ENCODE results near the gene BAZ1A.
"Not testable (repeated sequence)": the region's sequence is repeated elsewhere in the genome, so short reads cannot be mapped to it uniquely, and the experiment has no call there.

Gene BAZ1A

GRCh38 chr14:34851395-34851794 lies 23.8 kb downstream of the BAZ1A start:
- DNase-seq, result no peak

- no peak for DNase-seq
Observed at GRCh38 chr14:34845869-34846268, 29.3 kb downstream of the BAZ1A start.

- no peak for DNase-seq
Observed at GRCh38 chr14:34843011-34843554, 32.1 kb downstream of the BAZ1A start.

- no peak for DNase-seq
Observed at GRCh38 chr14:34837801-34838322, 37.3 kb downstream of the BAZ1A start.

- no peak for DNase-seq
Observed at GRCh38 chr14:34835312-34835711, 39.8 kb downstream of the BAZ1A start.

- no peak for DNase-seq
Observed at GRCh38 chr14:34833549-34834523, 41.3 kb downstream of the BAZ1A start.

GRCh38 chr14:34826661-34827060 lies 48.5 kb downstream of the BAZ1A start:
- no peak for DNase-seq

- DNase-seq, result no peak
Observed at GRCh38 chr14:34824826-34825225, 50.3 kb downstream of the BAZ1A start.

- no peak for DNase-seq
Observed at GRCh38 chr14:34824256-34824655, 50.9 kb downstream of the BAZ1A start.

GRCh38 chr14:34817768-34818167 lies 57.4 kb downstream of the BAZ1A start:
- DNase-seq, result no peak

- DNase-seq, result no peak
Observed at GRCh38 chr14:34810028-34810427, 65.1 kb downstream of the BAZ1A start.

GRCh38 chr14:34806257-34806656 lies 68.9 kb downstream of the BAZ1A start:
- DNase-seq, result no peak

- no peak for DNase-seq
Observed at GRCh38 chr14:34804933-34805332, 70.2 kb downstream of the BAZ1A start.

- DNase-seq, result not testable (repeated sequence)
Observed at GRCh38 chr14:34798861-34799260, 76.3 kb downstream of the BAZ1A start.

GRCh38 chr14:34797747-34798583 lies 77.2 kb downstream of the BAZ1A start:
- no peak for DNase-seq

GRCh38 chr14:34796902-34797301 lies 78.3 kb downstream of the BAZ1A start:
- DNase-seq, result no peak

- DNase-seq, result no peak
Observed at GRCh38 chr14:34794941-34795340, 80.2 kb downstream of the BAZ1A start.

- no peak for DNase-seq
Observed at GRCh38 chr14:34794217-34794616, 80.9 kb downstream of the BAZ1A start.

- no peak for DNase-seq
Observed at GRCh38 chr14:34792598-34792997, 82.6 kb downstream of the BAZ1A start.

GRCh38 chr14:34785223-34786006 lies 89.7 kb downstream of the BAZ1A start:
- DNase-seq, result no peak

- no peak for DNase-seq
Observed at GRCh38 chr14:34782031-34782430, 93.1 kb downstream of the BAZ1A start.

- no peak for DNase-seq
Observed at GRCh38 chr14:34781242-34781641, 93.9 kb downstream of the BAZ1A start.
